K562 (cell line): Measurements from ENCODE around the gene ABHD5. TPM values are rescaled to one million over a fixed set of nuclear protein-coding genes. Genes with fewer than 3 reads are reported as not detected.

Experiments used
- ATAC-seq: fragments of 200-7000 bp; cut with Tn5 transposase; 3 replicates; pipeline ENCODE4 v1.9.1; 2020; ENCODE audit warnings: moderate library complexity
- BruUV-seq: library from RNA; stranded (reverse); fragments of 400-500 nt; replicated peaks from 2 replicates; lab custom pipeline; 2021; lab: Mats Ljungman, UMichigan
- CTCF ChIA-PET: fragments of 300-600 bp; formaldehyde crosslinking; extraction: SDS; loops from one replicate; lab custom pipeline; 2021; ENCODE audit warnings: low intra/inter-chr PET ratio; lab: Yijun Ruan, JAX
- POLR2A ChIA-PET: fragments of 300-600, 350-650 bp; sonication (Branson Sonifier 250); formaldehyde crosslinking; extraction: SDS; loops from one replicate; lab custom pipeline; 2021; ENCODE audit warnings: antibody characterized with exemption, inconsistent platforms; lab: Yijun Ruan, JAX
- DNase-seq, 4 experiments: peaks; one replicate each; pipeline versions ENCODE4 v3.0.0 to v3.0.0-alpha.2; 2011 to 2018; ENCODE audit warnings: low spot score in 3 of 4, mixed read lengths in 3 of 4; ENCODE audit errors: extremely low read depth in 1 of 4
- FAIRE-seq: peaks from 2 replicates; lab custom pipeline; 2011; peaks lifted over from hg19 to GRCh38; lab: Jason Lieb, UNC
- H2AFZ ChIP-seq: 2 replicates; pipeline ENCODE4 v1.6.0; 2011; ENCODE audit warnings: low read depth, low read length, control low read depth, inconsistent platforms
- H3K27ac ChIP-seq: fragments of 200-600 bp; 3 replicates; pipeline ENCODE4 v1.8.0; 2011; ENCODE audit warnings: low read depth, mild to moderate bottlenecking, control low read depth, inconsistent platforms, low read length, moderate library complexity, mixed read lengths; ENCODE audit errors: extremely low read depth
- H3K27me3 ChIP-seq, 2 experiments: fragments of 300-600 bp in 1 of 2; 2 replicates in 1 of 2; 3 replicates in 1 of 2; pipeline versions ENCODE4 v1.6.0 to v1.8.0; 2011; ENCODE audit warnings: inconsistent platforms in 2 of 2, low read length in 2 of 2, mild to moderate bottlenecking in 1 of 2, mixed read lengths in 1 of 2, moderate library complexity in 1 of 2; ENCODE audit not compliant: control insufficient read depth in 2 of 2, insufficient read depth in 2 of 2
- H3K36me3 ChIP-seq: fragments of 300-600 bp; 3 replicates; pipeline ENCODE4 v1.8.0; 2011; ENCODE audit warnings: mild to moderate bottlenecking, low read length, inconsistent platforms; ENCODE audit not compliant: control insufficient read depth, insufficient read depth
- H3K4me1 ChIP-seq, 2 experiments: fragments of 200-600 bp in 1 of 2; replicated peaks in 1 of 2; 2 replicates in 1 of 2; 3 replicates in 1 of 2; pipeline versions ENCODE4 v1.5.1 to v1.8.0; 2011; ENCODE audit warnings: inconsistent platforms in 2 of 2, low read length in 2 of 2, mild to moderate bottlenecking in 1 of 2, mixed read lengths in 1 of 2, moderate library complexity in 1 of 2; ENCODE audit not compliant: control insufficient read depth in 2 of 2, insufficient read depth in 2 of 2
- H3K4me2 ChIP-seq: 2 replicates; pipeline ENCODE4 v1.6.1; 2011; ENCODE audit warnings: low read length, control low read depth, inconsistent platforms, mixed read lengths; ENCODE audit not compliant: insufficient read depth
- H3K4me3 ChIP-seq: fragments of 200-600 bp; sonication (generic), shearing (Covaris generic); 2 replicates; pipeline ENCODE4 v1.5.1; 2016; ENCODE audit warnings: control low read depth, inconsistent platforms
- H3K79me2 ChIP-seq: fragments of 200-600 bp; 3 replicates; pipeline ENCODE4 v1.8.0; 2011; ENCODE audit warnings: low read length, inconsistent platforms; ENCODE audit not compliant: control insufficient read depth, insufficient read depth
- H3K9ac ChIP-seq, 2 experiments: 2 replicates each; pipeline versions ENCODE4 v1.6.0 to v1.6.1; 2011; ENCODE audit warnings: low read depth in 2 of 2, low read length in 2 of 2, control low read depth in 1 of 2, inconsistent platforms in 1 of 2, mild to moderate bottlenecking in 1 of 2, mixed read lengths in 1 of 2; ENCODE audit not compliant: insufficient read depth in 1 of 2
- H3K9me1 ChIP-seq: one replicate; pipeline ENCODE4 v1.6.0; 2011; ENCODE audit warnings: inconsistent platforms, mild to moderate bottlenecking, low read length, moderate library complexity; ENCODE audit not compliant: control insufficient read depth, insufficient read depth
- H3K9me3 ChIP-seq: replicated peaks from 2 replicates; pipeline ENCODE4 v1.5.1; 2011; ENCODE audit warnings: low read depth, low read length, inconsistent platforms; ENCODE audit not compliant: control insufficient read depth, insufficient read depth
- H4K20me1 ChIP-seq: replicated peaks from 2 replicates; pipeline ENCODE4 v1.6.1; 2011; ENCODE audit warnings: low read length, inconsistent platforms, mixed read lengths; ENCODE audit not compliant: control insufficient read depth, insufficient read depth
- ARHGAP35 ChIP-seq: fragments of 450-650 bp; IDR thresholded peaks from 2 replicates; pipeline ENCODE4 v1.6.1; 2018; ENCODE audit not compliant: partially characterized antibody
- BDP1 ChIP-seq: IDR thresholded peaks from 3 replicates; pipeline ENCODE4 v1.6.1; 2011; ENCODE audit not compliant: insufficient read length, insufficient read depth
- CEBPB ChIP-seq: fragments of 450-650 bp; IDR thresholded peaks from 2 replicates; pipeline ENCODE4 v1.6.1; 2016; ENCODE audit warnings: missing genetic modification characterization, missing compliant biosample characterization
- CGGBP1 ChIP-seq: fragments of 250-450 bp; sonication (Bioruptor Pico); IDR thresholded peaks from 2 replicates; pipeline ENCODE4 v1.9.0; 2021; ENCODE audit warnings: mild to moderate bottlenecking
- ETV1 ChIP-seq: fragments of 450-650 bp; conservative IDR thresholded peaks from 2 replicates; pipeline ENCODE4 v1.6.1; 2016; ENCODE audit warnings: missing genetic modification characterization, control low read depth, low read depth, missing compliant biosample characterization
- FOXJ2 ChIP-seq: fragments of 200-800 bp; sonication (Bioruptor generic); IDR thresholded peaks from 2 replicates; pipeline ENCODE4 v1.6.1; 2016; ENCODE audit warnings: missing genetic modification characterization, missing compliant biosample characterization
- MCM2 ChIP-seq: fragments of 450-650 bp; IDR thresholded peaks from 2 replicates; pipeline ENCODE4 v1.6.1; 2017; ENCODE audit warnings: low read depth, mild to moderate bottlenecking
- MLLT1 ChIP-seq, 2 experiments: fragments of 450-650 bp; IDR thresholded peaks; 2 replicates each; pipeline ENCODE4 v1.6.1; 2016
- RFX1 ChIP-seq: fragments of 450-650 bp; IDR thresholded peaks from 2 replicates; pipeline ENCODE4 v1.6.1; 2016; ENCODE audit warnings: mild to moderate bottlenecking, moderate library complexity
- ZNF444 ChIP-seq: fragments of 250-450 bp; sonication (Bioruptor Pico); IDR thresholded peaks from 2 replicates; pipeline ENCODE4 v1.4.0; 2020; ENCODE audit warnings: mild to moderate bottlenecking, moderate library complexity
- WGBS: fragments of 100-300 bp; shearing (Covaris generic); methylation state at CpG from one replicate; pipeline ENCODE4 v1.1.6; 2016; ENCODE audit warnings: low coverage, mixed read lengths; ENCODE audit not compliant: insufficient coverage; ENCODE audit errors: missing lambda C conversion rate; 5-methylcytosine and 5-hydroxymethylcytosine counted together
- in situ Hi-C: fragments of 300-500 bp; cut with MboI; formaldehyde crosslinking; loops from 4 replicates; pipeline ENCODE4 v1.15.0; 2018; ENCODE audit warnings: inconsistent platforms, mixed read lengths
- intact Hi-C: fragments of 100-400 bp; cut with micrococcal nuclease; formaldehyde crosslinking; loops from 2 replicates; pipeline ENCODE4 v1.14.2; 2022
- polyA plus RNA-seq, 8 experiments: library from polyadenylated mRNA; depleted of rRNA in 4 of 8; stranded (reverse) in 5 of 8; unstranded in 3 of 8; fragments of >200 nt; fragmentation: Nextera tagmentation in 2 of 8; fragmentation: Illumina TruSeq in 1 of 8; extraction: Ambion mirVana in 2 of 8; extraction: Trizol in 1 of 8; gene quantifications; 2 replicates each; pipeline versions ENCODE4 v1.2.1 to v1.2.3, GENCODE V29; 2011 to 2014; ENCODE audit warnings: inconsistent platforms in 1 of 8, missing spikeins in 1 of 8
- total RNA-seq, 7 experiments: library from RNA; depleted of rRNA in 6 of 7; stranded (reverse); fragments of >200 nt in 6 of 7; fragmentation: Illumina TruSeq in 2 of 7; extraction: Trizol in 2 of 7; gene quantifications; 2 replicates each; pipeline versions ENCODE4 v1.2.1 to v1.2.3, GENCODE V29; 2011 to 2021; ENCODE audit warnings: low replicate concordance in 1 of 7

ABHD5 gene
- total and polyA plus RNA-seq, 9 of the 15 experiments (the other 6 are each of a cell fraction or from before 2014, with no cell fraction given), result 27.8 to 61.7 (median 39.9) TPM

DNA sequence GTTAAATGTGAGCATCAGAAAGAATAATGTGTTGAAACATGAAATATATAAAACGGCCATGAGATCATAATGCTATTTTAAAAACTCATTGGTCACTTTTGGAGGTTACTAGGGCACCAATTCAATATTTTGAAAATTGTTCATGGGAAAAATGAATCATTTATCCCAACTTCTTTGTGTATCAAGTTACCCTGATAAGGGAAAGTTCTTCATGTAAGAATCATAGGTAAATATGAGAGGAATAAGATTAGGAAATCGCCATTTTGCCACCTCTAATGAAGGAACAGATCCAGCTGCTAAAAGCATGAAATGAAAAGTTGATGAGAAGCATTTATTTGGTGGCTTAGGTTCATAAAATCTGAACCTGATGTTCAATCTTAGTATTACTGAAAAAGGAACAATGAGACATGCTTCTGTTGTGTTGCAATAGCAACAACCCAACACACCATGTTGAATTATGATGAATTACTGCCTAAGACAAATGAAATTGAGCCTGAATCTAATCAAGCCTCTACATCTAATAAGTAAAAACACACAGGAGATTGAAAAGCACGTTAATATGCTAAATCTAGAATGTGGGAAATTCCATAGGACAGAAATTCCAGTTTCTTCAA is 32.5 kb downstream of the ABHD5 start:
- no peak for ATAC-seq
- Histone ChIP-seq H3K9ac (no peak overlapping the region), H3K27me3 (no peaks in the 10 kb centered on the region), H3K9me3 (no peaks in the 10 kb centered on the region), H2AFZ (no peak overlapping the region), H3K4me3 (no peak overlapping the region), H3K9me1 (no peaks in the 10 kb centered on the region)
- 62% methylated on average over 3 of the region's 3 CpGs for WGBS
- BruUV-seq, result no TSS peak
- TF ChIP-seq ETV1 (tag) (no peak), CEBPB (tag) (peak; percentile 56), ARHGAP35 (no peak), MLLT1 (IDR thresholded peaks at IDR 0.05) (no peak), RFX1 (no peak), FOXJ2 (tag) (peak; percentile 45; the same call in 1 of the 2 replicates), ZNF444 (CRISPR knock-in tag) (no peak), CGGBP1 (CRISPR knock-in tag) (no peak), MCM2 (no peak), BDP1 (no peak)
- TF ChIP-seq, all 486 proteins: peak for 2
- no peak overlapping the region for H3K4me2 ChIP-seq
- no peaks in the 10 kb centered on the region for H3K4me1 ChIP-seq
- H3K27ac ChIP-seq, result no peak overlapping the region
- peaks cover 73% of the 10 kb centered on the region for H3K36me3 ChIP-seq
- intact Hi-C loops, result no loop called here
- H3K79me2 ChIP-seq, result no peaks in the 10 kb centered on the region
- in situ Hi-C loops, result no loop called here
- POLR2A ChIA-PET, result interaction anchor here (0.6 to 1.8 kb wide), 3 partner anchors 19 to 689 kb away, joined by 3 to 5 read pairs (median 3); no protein-coding TSS in a partner anchor
- DNase-seq (no peak), FAIRE-seq (no peak)
- CTCF ChIA-PET, result no interaction called here
- 0 out of 2 replicates have a peak, but pooled peaks cover 3% of the 10 kb centered on the region for H4K20me1 ChIP-seq
